ENCODE data around the gene CDYL2.

The CDYL2 gene

GRCh38 chr16:80670170-80670865 is 134.1 kb downstream of the CDYL2 start:
- no peak for TF ChIP-seq OSR1 (CRISPR knock-in tag; IDR thresholded peaks at IDR 0.05)
- ATAC-seq: no peak

DNA sequence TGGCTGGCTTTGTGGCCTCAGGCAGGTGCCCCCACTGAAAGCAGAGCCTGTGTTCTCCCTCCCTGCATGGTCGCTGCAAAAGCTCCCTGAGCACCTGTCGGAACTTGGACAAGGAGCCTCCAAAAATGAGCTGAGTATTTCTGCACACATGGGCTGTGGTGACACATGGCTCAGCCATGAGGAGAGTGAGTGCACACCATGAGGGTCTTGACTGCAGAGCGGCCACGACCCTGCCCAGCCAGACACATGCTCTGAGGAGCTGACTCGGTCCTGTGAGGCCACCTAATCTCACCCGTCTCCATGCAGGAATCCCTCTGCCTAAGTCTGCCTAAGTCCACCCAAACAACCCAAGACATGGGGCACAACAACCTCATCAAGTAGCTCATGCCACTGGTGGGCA is 134.7 kb downstream of the CDYL2 start:
- TF ChIP-seq RARB (CRISPR knock-in tag; IDR thresholded peaks at IDR 0.05): no peak
- no peak for TF ChIP-seq CSRNP3 (CRISPR knock-in tag; IDR thresholded peaks at IDR 0.05)
- TF ChIP-seq OSR1 (CRISPR knock-in tag; IDR thresholded peaks at IDR 0.05): no peak
- no peak for TF ChIP-seq ARNTL (CRISPR knock-in tag; IDR thresholded peaks at IDR 0.05; ENCODE audit: borderline replicate concordance, low read depth)
- TF ChIP-seq PPARA (CRISPR knock-in tag; IDR thresholded peaks at IDR 0.05; ENCODE audit: borderline replicate concordance): no peak
- no peak for TF ChIP-seq SNAI2 (CRISPR knock-in tag; IDR thresholded peaks at IDR 0.05)
- TF ChIP-seq CREB5 (CRISPR knock-in tag; IDR thresholded peaks at IDR 0.05; ENCODE audit: low read depth): no peak
- TF ChIP-seq TOX (CRISPR knock-in tag; IDR thresholded peaks at IDR 0.05; ENCODE audit: borderline replicate concordance): no peak
- no peak for TF ChIP-seq ZNF70 (CRISPR knock-in tag; IDR thresholded peaks at IDR 0.05)
- TF ChIP-seq ZNF565 (CRISPR knock-in tag; conservative IDR thresholded peaks at IDR 0.05; ENCODE audit: low read depth): no peak
- no peak for TF ChIP-seq ZFP30 (CRISPR knock-in tag; IDR thresholded peaks at IDR 0.05)
- no peak for TF ChIP-seq ESRRG (CRISPR knock-in tag; IDR thresholded peaks at IDR 0.05)
- TF ChIP-seq CSDC2 (CRISPR knock-in tag; IDR thresholded peaks at IDR 0.05): no peak
- no peak for TF ChIP-seq ZFP3 (CRISPR knock-in tag; IDR thresholded peaks at IDR 0.05)
- no peak for TF ChIP-seq ISL1 (CRISPR knock-in tag; IDR thresholded peaks at IDR 0.05)
- TF ChIP-seq BACH2 (CRISPR knock-in tag; IDR thresholded peaks at IDR 0.05; ENCODE audit: borderline replicate concordance): no peak
- TF ChIP-seq, protein P1, sequence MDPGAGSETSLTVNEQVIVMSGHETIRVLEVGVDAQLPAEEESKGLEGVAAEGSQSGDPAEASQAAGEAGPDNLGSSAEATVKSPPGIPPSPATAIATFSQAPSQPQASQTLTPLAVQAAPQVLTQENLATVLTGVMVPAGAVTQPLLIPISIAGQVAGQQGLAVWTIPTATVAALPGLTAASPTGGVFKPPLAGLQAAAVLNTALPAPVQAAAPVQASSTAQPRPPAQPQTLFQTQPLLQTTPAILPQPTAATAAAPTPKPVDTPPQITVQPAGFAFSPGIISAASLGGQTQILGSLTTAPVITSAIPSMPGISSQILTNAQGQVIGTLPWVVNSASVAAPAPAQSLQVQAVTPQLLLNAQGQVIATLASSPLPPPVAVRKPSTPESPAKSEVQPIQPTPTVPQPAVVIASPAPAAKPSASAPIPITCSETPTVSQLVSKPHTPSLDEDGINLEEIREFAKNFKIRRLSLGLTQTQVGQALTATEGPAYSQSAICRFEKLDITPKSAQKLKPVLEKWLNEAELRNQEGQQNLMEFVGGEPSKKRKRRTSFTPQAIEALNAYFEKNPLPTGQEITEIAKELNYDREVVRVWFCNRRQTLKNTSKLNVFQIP (CRISPR knock-in tag; IDR thresholded peaks at IDR 0.05; ENCODE audit: borderline replicate concordance, low read depth): no peak
- no peak for TF ChIP-seq GLIS3 (CRISPR knock-in tag; IDR thresholded peaks at IDR 0.05)
- no peak for TF ChIP-seq ZNF8 (CRISPR knock-in tag; IDR thresholded peaks at IDR 0.05)
- ATAC-seq: no peak

- TF ChIP-seq, protein P2, sequence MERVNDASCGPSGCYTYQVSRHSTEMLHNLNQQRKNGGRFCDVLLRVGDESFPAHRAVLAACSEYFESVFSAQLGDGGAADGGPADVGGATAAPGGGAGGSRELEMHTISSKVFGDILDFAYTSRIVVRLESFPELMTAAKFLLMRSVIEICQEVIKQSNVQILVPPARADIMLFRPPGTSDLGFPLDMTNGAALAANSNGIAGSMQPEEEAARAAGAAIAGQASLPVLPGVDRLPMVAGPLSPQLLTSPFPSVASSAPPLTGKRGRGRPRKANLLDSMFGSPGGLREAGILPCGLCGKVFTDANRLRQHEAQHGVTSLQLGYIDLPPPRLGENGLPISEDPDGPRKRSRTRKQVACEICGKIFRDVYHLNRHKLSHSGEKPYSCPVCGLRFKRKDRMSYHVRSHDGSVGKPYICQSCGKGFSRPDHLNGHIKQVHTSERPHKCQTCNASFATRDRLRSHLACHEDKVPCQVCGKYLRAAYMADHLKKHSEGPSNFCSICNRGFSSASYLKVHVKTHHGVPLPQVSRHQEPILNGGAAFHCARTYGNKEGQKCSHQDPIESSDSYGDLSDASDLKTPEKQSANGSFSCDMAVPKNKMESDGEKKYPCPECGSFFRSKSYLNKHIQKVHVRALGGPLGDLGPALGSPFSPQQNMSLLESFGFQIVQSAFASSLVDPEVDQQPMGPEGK (CRISPR knock-in tag; IDR thresholded peaks at IDR 0.05; ENCODE audit: borderline replicate concordance): no peak
- TF ChIP-seq ESRRG (CRISPR knock-in tag; IDR thresholded peaks at IDR 0.05): no peak
- no peak for TF ChIP-seq CSRNP3 (CRISPR knock-in tag; IDR thresholded peaks at IDR 0.05)
- TF ChIP-seq OSR1 (CRISPR knock-in tag; IDR thresholded peaks at IDR 0.05): no peak
- no peak for TF ChIP-seq BACH2 (CRISPR knock-in tag; IDR thresholded peaks at IDR 0.05; ENCODE audit: borderline replicate concordance)
- TF ChIP-seq ZFP30 (CRISPR knock-in tag; IDR thresholded peaks at IDR 0.05): no peak
- no peak for TF ChIP-seq ARNTL (CRISPR knock-in tag; IDR thresholded peaks at IDR 0.05; ENCODE audit: borderline replicate concordance, low read depth)
- TF ChIP-seq CREB5 (CRISPR knock-in tag; IDR thresholded peaks at IDR 0.05; ENCODE audit: low read depth): no peak
- TF ChIP-seq TSHZ2 (CRISPR knock-in tag; IDR thresholded peaks at IDR 0.05): no peak
- TF ChIP-seq ZNF565 (CRISPR knock-in tag; conservative IDR thresholded peaks at IDR 0.05; ENCODE audit: low read depth): no peak
- no peak for TF ChIP-seq TOX (CRISPR knock-in tag; IDR thresholded peaks at IDR 0.05; ENCODE audit: borderline replicate concordance)
- no peak for TF ChIP-seq ISL1 (CRISPR knock-in tag; IDR thresholded peaks at IDR 0.05)
- no peak for TF ChIP-seq CSDC2 (CRISPR knock-in tag; IDR thresholded peaks at IDR 0.05)
- no peak for TF ChIP-seq SNAI2 (CRISPR knock-in tag; IDR thresholded peaks at IDR 0.05)
- no peak for TF ChIP-seq ZNF70 (CRISPR knock-in tag; IDR thresholded peaks at IDR 0.05)
- ATAC-seq: no peak
Observed at GRCh38 chr16:80667925-80668324, 136.5 kb downstream of the CDYL2 start.

All from SK-N-SH treated with all-trans-retinoic acid at 6 μM for 48 hours (cell line).